IMR-90 (cell line): ENCODE data around the gene DDX20. TPM values are rescaled to one million over a fixed set of nuclear protein-coding genes. Genes with fewer than 3 reads are reported as not detected.

Experiments used
- ATAC-seq: fragments of 200-7000 bp; cut with Tn5 transposase; 2 replicates; pipeline ENCODE4 v1.9.1; 2020; ENCODE audit warnings: low read depth, mild to moderate bottlenecking, moderate library complexity
- BruUV-seq: library from RNA; stranded (reverse); fragments of 400-500 nt; replicated peaks from 2 replicates; lab custom pipeline; 2021; lab: Mats Ljungman, UMichigan
- CTCF ChIA-PET: fragments of 300-600 bp; formaldehyde crosslinking; extraction: SDS; loops from one replicate; lab custom pipeline; 2021; ENCODE audit warnings: antibody characterized with exemption; lab: Yijun Ruan, JAX
- POLR2A ChIA-PET: fragments of 300-600 bp; sonication (Branson Sonifier 250); formaldehyde crosslinking; loops from one replicate; lab custom pipeline; 2022; ENCODE audit warnings: antibody characterized with exemption; ENCODE audit not compliant: unreplicated experiment; lab: Charles Lee
- DNase-seq: peaks from one replicate; pipeline ENCODE4 v3.0.0; 2013
- H2AFZ ChIP-seq: replicated peaks from 2 replicates; pipeline ENCODE3; 2013; ENCODE audit warnings: low read length, mild to moderate bottlenecking; ENCODE audit not compliant: poor library complexity
- H2AK5ac ChIP-seq: 2 replicates; pipeline ENCODE4 v1.6.1; 2013; ENCODE audit warnings: low read depth, low read length, inconsistent platforms
- H2AK9ac ChIP-seq: replicated peaks from 2 replicates; pipeline ENCODE3; 2013; ENCODE audit warnings: mild to moderate bottlenecking, low read depth, low read length, moderate library complexity; ENCODE audit not compliant: poor library complexity
- H2BK120ac ChIP-seq: 2 replicates; pipeline ENCODE4 v1.6.1; 2013; ENCODE audit warnings: low read depth, low read length, inconsistent platforms
- H2BK15ac ChIP-seq: 3 replicates; pipeline ENCODE4 v1.6.1; 2013; ENCODE audit warnings: low read depth, low read length, inconsistent platforms
- H2BK20ac ChIP-seq: 2 replicates; pipeline ENCODE4 v1.6.1; 2013; ENCODE audit warnings: low read depth, mild to moderate bottlenecking, inconsistent platforms, low read length, moderate library complexity
- H2BK5ac ChIP-seq: 2 replicates; pipeline ENCODE4 v1.6.1; 2013; ENCODE audit warnings: mild to moderate bottlenecking, low read depth, low read length, inconsistent platforms; ENCODE audit not compliant: poor library complexity, severe bottlenecking
- H3K14ac ChIP-seq: replicated peaks from 2 replicates; pipeline ENCODE4 v1.6.1; 2013; ENCODE audit warnings: low read depth, low read length, inconsistent platforms
- H3K18ac ChIP-seq: 2 replicates; pipeline ENCODE4 v1.6.1; 2013; ENCODE audit warnings: low read depth, low read length, control low read depth
- H3K23ac ChIP-seq: 2 replicates; pipeline ENCODE4 v1.6.1; 2013; ENCODE audit warnings: low read depth, low read length, inconsistent platforms
- H3K27ac ChIP-seq: 2 replicates; pipeline ENCODE4 v1.5.1; 2013; ENCODE audit warnings: mild to moderate bottlenecking, control low read depth, low read length; ENCODE audit not compliant: insufficient read depth
- H3K27me3 ChIP-seq: 2 replicates; pipeline ENCODE4 v1.6.1; 2013; ENCODE audit warnings: low read length; ENCODE audit not compliant: control insufficient read depth, insufficient read depth
- H3K36me3 ChIP-seq: 2 replicates; pipeline ENCODE4 v1.6.1; 2013; ENCODE audit warnings: low read length, mixed read lengths; ENCODE audit not compliant: control insufficient read depth, insufficient read depth
- H3K4ac ChIP-seq: 2 replicates; pipeline ENCODE4 v1.6.1; 2013; ENCODE audit warnings: low read depth, low read length, inconsistent platforms
- H3K4me1 ChIP-seq: 2 replicates; pipeline ENCODE4 v1.6.1; 2013; ENCODE audit warnings: low read length, mixed read lengths; ENCODE audit not compliant: control insufficient read depth, insufficient read depth
- H3K4me2 ChIP-seq: 2 replicates; pipeline ENCODE4 v1.6.1; 2013; ENCODE audit warnings: low read depth, mild to moderate bottlenecking, control low read depth, low read length, moderate library complexity
- H3K4me3 ChIP-seq: 2 replicates; pipeline ENCODE4 v1.5.1; 2013; ENCODE audit warnings: low read depth, mild to moderate bottlenecking, control low read depth, low read length, moderate library complexity; ENCODE audit not compliant: insufficient read depth
- H3K56ac ChIP-seq: 2 replicates; pipeline ENCODE4 v1.6.1; 2013; ENCODE audit warnings: low read length, inconsistent platforms; ENCODE audit not compliant: insufficient read depth; ENCODE audit errors: extremely low read depth
- H3K79me1 ChIP-seq, 2 experiments: 2 replicates each; pipeline ENCODE4 v1.6.1; 2013; ENCODE audit warnings: low read length in 2 of 2, inconsistent platforms in 1 of 2, low read depth in 1 of 2
- H3K9ac ChIP-seq: 2 replicates; pipeline ENCODE4 v1.6.1; 2013; ENCODE audit warnings: low read depth, low read length, control low read depth
- H3K9me1 ChIP-seq: 2 replicates; pipeline ENCODE4 v1.6.1; 2013; ENCODE audit warnings: low read length, inconsistent platforms; ENCODE audit not compliant: insufficient read depth
- H3K9me3 ChIP-seq: 2 replicates; pipeline ENCODE4 v1.6.1; 2013; ENCODE audit warnings: low read length; ENCODE audit not compliant: control insufficient read depth, insufficient read depth
- H4K20me1 ChIP-seq: 2 replicates; pipeline ENCODE4 v1.6.1; 2013; ENCODE audit warnings: low read length, inconsistent platforms; ENCODE audit not compliant: insufficient read depth
- H4K5ac ChIP-seq: 2 replicates; pipeline ENCODE4 v1.6.1; 2013; ENCODE audit warnings: mild to moderate bottlenecking, low read depth, low read length, control low read depth
- H4K8ac ChIP-seq, 2 experiments: 2 replicates each; pipeline ENCODE4 v1.6.1; 2013; ENCODE audit warnings: low read depth in 2 of 2, low read length in 2 of 2, control low read depth in 1 of 2, inconsistent platforms in 1 of 2
- H4K91ac ChIP-seq: 2 replicates; pipeline ENCODE4 v1.6.1; 2013; ENCODE audit warnings: low read depth, low read length, inconsistent platforms; ENCODE audit not compliant: insufficient read depth
- BHLHE40 ChIP-seq: fragments of 150-350 bp; IDR thresholded peaks from 2 replicates; pipeline ENCODE4 v1.6.1; 2016; ENCODE audit warnings: mild to moderate bottlenecking, low read depth, low read length
- CEBPB ChIP-seq: IDR thresholded peaks from 2 replicates; pipeline ENCODE4 v1.6.1; 2012; ENCODE audit warnings: low read depth, low read length, improper control_type of control experiment
- CHD1 ChIP-seq: IDR thresholded peaks from 2 replicates; pipeline ENCODE4 v1.6.1; 2012; ENCODE audit warnings: low read depth, low read length, improper control_type of control experiment
- FOS ChIP-seq: fragments of 150-350 bp; IDR thresholded peaks from 2 replicates; pipeline ENCODE4 v1.6.1; 2016; ENCODE audit warnings: low read depth, low read length
- MAFK ChIP-seq: IDR thresholded peaks from 2 replicates; pipeline ENCODE4 v1.6.1; 2012; ENCODE audit warnings: low read depth, low read length, improper control_type of control experiment
- MAZ ChIP-seq: IDR thresholded peaks from 2 replicates; pipeline ENCODE4 v1.6.1; 2012; ENCODE audit warnings: low read depth, mild to moderate bottlenecking, low read length, improper control_type of control experiment, moderate library complexity, borderline replicate concordance
- MXI1 ChIP-seq: IDR thresholded peaks from 2 replicates; pipeline ENCODE4 v1.6.1; 2012; ENCODE audit warnings: low read depth, mild to moderate bottlenecking, low read length, moderate library complexity, borderline replicate concordance
- NFE2L2 ChIP-seq: fragments of 150-350 bp; IDR thresholded peaks from 2 replicates; pipeline ENCODE4 v1.6.1; 2016; ENCODE audit warnings: low read depth, mild to moderate bottlenecking, low read length
- POLR2A ChIP-seq: IDR thresholded peaks from 2 replicates; pipeline ENCODE4 v1.6.1; 2012; ENCODE audit warnings: mild to moderate bottlenecking, low read depth, low read length
- RAD21 ChIP-seq: IDR thresholded peaks from 2 replicates; pipeline ENCODE4 v1.6.1; 2012; ENCODE audit warnings: low read length, improper control_type of control experiment
- RCOR1 ChIP-seq: IDR thresholded peaks from 2 replicates; pipeline ENCODE4 v1.6.1; 2012; ENCODE audit warnings: mild to moderate bottlenecking, low read length, improper control_type of control experiment; ENCODE audit not compliant: insufficient replicate concordance
- RFX5 ChIP-seq: IDR thresholded peaks from 2 replicates; pipeline ENCODE4 v1.8.0; 2012; ENCODE audit warnings: low read depth, mild to moderate bottlenecking, low read length, moderate library complexity
- SMC3 ChIP-seq: fragments of 150-350 bp; IDR thresholded peaks from 2 replicates; pipeline ENCODE4 v1.6.1; 2016; ENCODE audit warnings: low read depth, mild to moderate bottlenecking, antibody characterized with exemption, low read length, moderate library complexity
- WGBS, 2 experiments: methylation state at CpG; one replicate each; pipeline versions ENCODE4 v1.1.5 to v1.1.7; 2013; ENCODE audit warnings: missing lambda C conversion rate in 2 of 2; ENCODE audit not compliant: insufficient read length in 1 of 2; ENCODE audit errors: extremely low coverage in 2 of 2; 5-methylcytosine and 5-hydroxymethylcytosine counted together
- dilution Hi-C: fragments of 300-500 bp; cut with HindIII; formaldehyde crosslinking; loops from one replicate; pipeline ENCODE4 v1.14.3; 2018; ENCODE audit warnings: low sequenced_read_pairs; ENCODE audit not compliant: unreplicated experiment
- in situ Hi-C: fragments of 300-500 bp; cut with MboI; formaldehyde crosslinking; loops from 3 replicates; pipeline ENCODE4 v1.14.3; 2019; ENCODE audit warnings: low sequenced_read_pairs, inconsistent platforms, mixed read lengths
- intact Hi-C: fragments of 100-400 bp; cut with micrococcal nuclease; formaldehyde crosslinking; loops from 2 replicates; pipeline ENCODE4 v1.10.0; 2022
- polyA plus RNA-seq, 3 experiments: library from polyadenylated mRNA; depleted of rRNA; stranded (reverse); fragments of >200 nt; gene quantifications; 2 replicates each; pipeline ENCODE4 v1.2.3, GENCODE V29; 2012; ENCODE audit warnings: low replicate concordance in 1 of 3
- total RNA-seq: library from RNA; depleted of rRNA; stranded (reverse); fragments of >200 nt; gene quantifications from 2 replicates; pipeline ENCODE4 v1.2.3, GENCODE V29; 2012
- TF ChIP-seq, protein P1 (sequence below): fragments of 150-350 bp; IDR thresholded peaks from 2 replicates; pipeline ENCODE4 v1.6.1; 2016; ENCODE audit warnings: low read depth, mild to moderate bottlenecking, low read length, moderate library complexity, borderline replicate concordance
- TF ChIP-seq, protein P2 (sequence below): fragments of 150-350 bp; IDR thresholded peaks from 2 replicates; pipeline ENCODE4 v1.6.1; 2017; ENCODE audit warnings: mild to moderate bottlenecking, antibody characterized with exemption, low read length, low read depth
- TF ChIP-seq, protein P3 (sequence below): conservative IDR thresholded peaks from 2 replicates; pipeline ENCODE4 v1.5.1; 2012; ENCODE audit warnings: mild to moderate bottlenecking, low read depth, low read length, improper control_type of control experiment

The DDX20 gene
- total and polyA plus RNA-seq, 2 of the 4 experiments (the other 2 are of a cell fraction): 5.7 to 10.9 TPM

DNA sequence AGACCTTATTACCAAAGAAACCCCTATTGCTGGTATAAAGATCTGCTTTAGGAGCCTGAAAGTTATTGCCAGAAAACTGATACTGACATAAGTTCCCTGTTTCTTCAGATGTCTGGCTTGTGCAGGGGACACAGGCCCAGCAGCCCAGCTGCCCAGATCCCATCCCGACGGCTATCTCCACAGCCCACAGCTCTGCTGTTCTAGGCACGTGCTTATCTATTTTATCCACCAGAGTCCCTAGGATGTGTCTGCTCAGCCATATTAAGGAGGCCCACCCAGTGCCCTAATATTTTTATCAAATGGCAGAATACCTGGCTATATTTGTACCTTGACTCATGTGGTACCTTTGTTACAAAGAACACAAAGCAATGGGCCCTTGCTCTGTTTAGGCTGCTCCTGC, 58.9 kb downstream of the DDX20 start:
- TF ChIP-seq MAZ: no peak
- TF ChIP-seq RAD21: no peak
- TF ChIP-seq, protein P1, sequence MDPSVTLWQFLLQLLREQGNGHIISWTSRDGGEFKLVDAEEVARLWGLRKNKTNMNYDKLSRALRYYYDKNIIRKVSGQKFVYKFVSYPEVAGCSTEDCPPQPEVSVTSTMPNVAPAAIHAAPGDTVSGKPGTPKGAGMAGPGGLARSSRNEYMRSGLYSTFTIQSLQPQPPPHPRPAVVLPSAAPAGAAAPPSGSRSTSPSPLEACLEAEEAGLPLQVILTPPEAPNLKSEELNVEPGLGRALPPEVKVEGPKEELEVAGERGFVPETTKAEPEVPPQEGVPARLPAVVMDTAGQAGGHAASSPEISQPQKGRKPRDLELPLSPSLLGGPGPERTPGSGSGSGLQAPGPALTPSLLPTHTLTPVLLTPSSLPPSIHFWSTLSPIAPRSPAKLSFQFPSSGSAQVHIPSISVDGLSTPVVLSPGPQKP: no peak
- no peak for TF ChIP-seq BHLHE40
- no peak for TF ChIP-seq CHD1
- no peak for TF ChIP-seq MXI1
- TF ChIP-seq, protein P2, sequence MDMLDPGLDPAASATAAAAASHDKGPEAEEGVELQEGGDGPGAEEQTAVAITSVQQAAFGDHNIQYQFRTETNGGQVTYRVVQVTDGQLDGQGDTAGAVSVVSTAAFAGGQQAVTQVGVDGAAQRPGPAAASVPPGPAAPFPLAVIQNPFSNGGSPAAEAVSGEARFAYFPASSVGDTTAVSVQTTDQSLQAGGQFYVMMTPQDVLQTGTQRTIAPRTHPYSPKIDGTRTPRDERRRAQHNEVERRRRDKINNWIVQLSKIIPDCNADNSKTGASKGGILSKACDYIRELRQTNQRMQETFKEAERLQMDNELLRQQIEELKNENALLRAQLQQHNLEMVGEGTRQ: no peak
- TF ChIP-seq RFX5: no peak
- TF ChIP-seq POLR2A: no peak
- no peak for TF ChIP-seq SMC3
- TF ChIP-seq RCOR1: no peak
- no peak for TF ChIP-seq MAFK
- TF ChIP-seq NFE2L2: no peak
- no peak for TF ChIP-seq FOS
- TF ChIP-seq CEBPB: no peak
- TF ChIP-seq, protein P3, sequence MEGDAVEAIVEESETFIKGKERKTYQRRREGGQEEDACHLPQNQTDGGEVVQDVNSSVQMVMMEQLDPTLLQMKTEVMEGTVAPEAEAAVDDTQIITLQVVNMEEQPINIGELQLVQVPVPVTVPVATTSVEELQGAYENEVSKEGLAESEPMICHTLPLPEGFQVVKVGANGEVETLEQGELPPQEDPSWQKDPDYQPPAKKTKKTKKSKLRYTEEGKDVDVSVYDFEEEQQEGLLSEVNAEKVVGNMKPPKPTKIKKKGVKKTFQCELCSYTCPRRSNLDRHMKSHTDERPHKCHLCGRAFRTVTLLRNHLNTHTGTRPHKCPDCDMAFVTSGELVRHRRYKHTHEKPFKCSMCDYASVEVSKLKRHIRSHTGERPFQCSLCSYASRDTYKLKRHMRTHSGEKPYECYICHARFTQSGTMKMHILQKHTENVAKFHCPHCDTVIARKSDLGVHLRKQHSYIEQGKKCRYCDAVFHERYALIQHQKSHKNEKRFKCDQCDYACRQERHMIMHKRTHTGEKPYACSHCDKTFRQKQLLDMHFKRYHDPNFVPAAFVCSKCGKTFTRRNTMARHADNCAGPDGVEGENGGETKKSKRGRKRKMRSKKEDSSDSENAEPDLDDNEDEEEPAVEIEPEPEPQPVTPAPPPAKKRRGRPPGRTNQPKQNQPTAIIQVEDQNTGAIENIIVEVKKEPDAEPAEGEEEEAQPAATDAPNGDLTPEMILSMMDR: no peak
- Histone ChIP-seq H3K4me1 (no peaks in the 10 kb centered on the region), H4K20me1 (no peaks in the 10 kb centered on the region), H3K79me1 (no peaks in the 10 kb centered on the region), H3K56ac (no peak overlapping the region), H3K27ac (no peak overlapping the region), H3K14ac (no peak overlapping the region), H2BK120ac (no peak overlapping the region), H4K5ac (no peak overlapping the region), H4K8ac (no peak overlapping the region), H4K91ac (no peak overlapping the region), H3K4ac (no peak overlapping the region), H3K9me3 (no peaks in the 10 kb centered on the region), H2BK5ac (no peak overlapping the region), H2AK5ac (no peak overlapping the region), H2AFZ (no peak overlapping the region), H2AK9ac (no peak overlapping the region), H3K4me2 (no peak overlapping the region), H3K23ac (no peak overlapping the region), H2BK20ac (no peak overlapping the region), H3K9ac (no peak overlapping the region), H3K36me3 (no peaks in the 10 kb centered on the region), H3K9me1 (no peaks in the 10 kb centered on the region), H3K4me3 (no peak overlapping the region), H2BK15ac (no peak overlapping the region), H3K27me3 (peaks cover 17% of the 10 kb centered on the region), H3K18ac (no peak overlapping the region)
- in situ Hi-C loops: no loop called here
- ChIA-PET CTCF (no interaction called here), POLR2A (no interaction called here)
- no TSS peak for BruUV-seq
- ATAC-seq (no peak), DNase-seq (no peak)
- intact Hi-C loops: no loop called here
- 92% methylated on average over 2 of the region's 3 CpGs; no CpG with 5 or more reads in 1 of the 2 experiments for WGBS, 2 experiments
- dilution Hi-C loops: no loop called here
